H9 (cell line): ENCODE results near the gene SYT2. TPM values are rescaled to one million over a fixed set of nuclear protein-coding genes. Genes with fewer than 3 reads are reported as not detected.

ENCODE experiments used
- DNase-seq: peaks from one replicate; pipeline ENCODE4 v3.0.0-alpha.2; 2017
- H2AFZ ChIP-seq: one replicate; pipeline ENCODE4 v1.6.1; 2013; ENCODE audit warnings: mild to moderate bottlenecking, low read length, control low read depth, moderate library complexity
- H2AK5ac ChIP-seq: 2 replicates; pipeline ENCODE4 v1.6.1; 2013; ENCODE audit warnings: low read length, control low read depth, mixed read lengths; ENCODE audit not compliant: insufficient read length
- H2BK120ac ChIP-seq: one replicate; pipeline ENCODE4 v1.6.1; 2013; ENCODE audit warnings: low read depth, mild to moderate bottlenecking, low read length, control low read depth, inconsistent platforms; ENCODE audit not compliant: poor library complexity, severe bottlenecking
- H2BK12ac ChIP-seq: 2 replicates; pipeline ENCODE4 v1.6.1; 2013; ENCODE audit warnings: low read length, control low read depth, mixed read lengths, low read depth; ENCODE audit not compliant: insufficient read length
- H2BK15ac ChIP-seq: 2 replicates; pipeline ENCODE4 v1.6.1; 2013; ENCODE audit warnings: low read depth, low read length, control low read depth
- H2BK20ac ChIP-seq: one replicate; pipeline ENCODE4 v1.6.1; 2013; ENCODE audit warnings: low read depth, mild to moderate bottlenecking, low read length, control low read depth, inconsistent platforms; ENCODE audit not compliant: poor library complexity, severe bottlenecking
- H2BK5ac ChIP-seq: 2 replicates; pipeline ENCODE4 v1.6.1; 2013; ENCODE audit warnings: low read length, control low read depth, mixed read lengths; ENCODE audit not compliant: insufficient read length
- H3K14ac ChIP-seq: 2 replicates; pipeline ENCODE4 v1.6.1; 2013; ENCODE audit warnings: low read length, control low read depth; ENCODE audit not compliant: insufficient read depth
- H3K18ac ChIP-seq: 2 replicates; pipeline ENCODE4 v1.6.1; 2013; ENCODE audit warnings: low read depth, mild to moderate bottlenecking, mixed read lengths, low read length, control low read depth; ENCODE audit not compliant: insufficient read length
- H3K23ac ChIP-seq: 2 replicates; pipeline ENCODE4 v1.6.1; 2013; ENCODE audit warnings: low read length, control low read depth, mixed read lengths, low read depth; ENCODE audit not compliant: insufficient read length
- H3K23me2 ChIP-seq: 2 replicates; pipeline ENCODE4 v1.6.1; 2013; ENCODE audit warnings: low read depth, mild to moderate bottlenecking, mixed read lengths, low read length, control low read depth; ENCODE audit not compliant: insufficient read length, poor library complexity, severe bottlenecking
- H3K27ac ChIP-seq: 2 replicates; pipeline ENCODE4 v1.5.1; 2013; ENCODE audit warnings: low read length, control low read depth, mixed read lengths, low read depth; ENCODE audit not compliant: insufficient read length
- H3K27me3 ChIP-seq: 2 replicates; pipeline ENCODE4 v1.6.1; 2013; ENCODE audit warnings: low read length, control low read depth, inconsistent platforms; ENCODE audit not compliant: insufficient read depth
- H3K4ac ChIP-seq: 2 replicates; pipeline ENCODE4 v1.6.1; 2013; ENCODE audit warnings: low read depth, mild to moderate bottlenecking, control low read depth, inconsistent platforms, low read length, moderate library complexity
- H3K4me1 ChIP-seq: 2 replicates; pipeline ENCODE4 v1.6.1; 2013; ENCODE audit warnings: low read length, control low read depth, inconsistent platforms; ENCODE audit not compliant: insufficient read depth
- H3K4me2 ChIP-seq: 2 replicates; pipeline ENCODE4 v1.6.1; 2013; ENCODE audit warnings: low read length, control low read depth, mixed read lengths; ENCODE audit not compliant: insufficient read length, insufficient read depth
- H3K56ac ChIP-seq: 2 replicates; pipeline ENCODE4 v1.6.1; 2013; ENCODE audit warnings: low read depth, mild to moderate bottlenecking, mixed read lengths, low read length, control low read depth; ENCODE audit not compliant: insufficient read length
- H3K79me1 ChIP-seq: 2 replicates; pipeline ENCODE4 v1.6.1; 2013; ENCODE audit warnings: low read depth, mild to moderate bottlenecking, moderate library complexity, low read length, control low read depth, inconsistent platforms; ENCODE audit not compliant: insufficient read depth, poor library complexity, severe bottlenecking
- H3K79me2 ChIP-seq: 2 replicates; pipeline ENCODE4 v1.6.1; 2013; ENCODE audit warnings: low read length, control low read depth, inconsistent platforms; ENCODE audit not compliant: insufficient read depth
- H3K9ac ChIP-seq: 2 replicates; pipeline ENCODE4 v1.6.1; 2013; ENCODE audit warnings: low read length, control low read depth, mixed read lengths; ENCODE audit not compliant: insufficient read length; ENCODE audit errors: extremely low read depth
- H3K9me3 ChIP-seq: one replicate; pipeline ENCODE4 v1.6.1; 2013; ENCODE audit warnings: low read depth, low read length, inconsistent platforms; ENCODE audit not compliant: control insufficient read depth
- H3T11ph ChIP-seq: one replicate; pipeline ENCODE4 v1.6.1; 2013; ENCODE audit warnings: mild to moderate bottlenecking, low read length, control low read depth, inconsistent platforms
- H4K20me1 ChIP-seq: one replicate; pipeline ENCODE4 v1.6.1; 2013; ENCODE audit not compliant: control insufficient read depth, insufficient read length, insufficient read depth
- H4K5ac ChIP-seq: 2 replicates; pipeline ENCODE4 v1.6.1; 2013; ENCODE audit warnings: low read depth, mild to moderate bottlenecking, mixed read lengths, low read length, control low read depth; ENCODE audit not compliant: insufficient read length
- H4K8ac ChIP-seq: replicated peaks from 2 replicates; pipeline ENCODE4 v1.6.1; 2013; ENCODE audit warnings: low read length, control low read depth, mixed read lengths, low read depth; ENCODE audit not compliant: insufficient read length
- H4K91ac ChIP-seq: 2 replicates; pipeline ENCODE4 v1.6.1; 2013; ENCODE audit warnings: low read depth, mild to moderate bottlenecking, moderate library complexity, mixed read lengths, low read length, control low read depth; ENCODE audit not compliant: insufficient read length
- H3K27ac Mint-ChIP-seq, 3 experiments: 2 replicates in 2 of 3; 3 replicates in 1 of 3; pipeline ENCODE4 v1.8.0; 2020 to 2021; ENCODE audit warnings: mixed read lengths in 3 of 3, mild to moderate bottlenecking in 1 of 3, moderate library complexity in 1 of 3
- H3K27me3 Mint-ChIP-seq: 2 replicates; pipeline ENCODE4 v1.8.0; 2021; ENCODE audit warnings: low read depth, mild to moderate bottlenecking, moderate library complexity, mixed read lengths
- H3K36me3 Mint-ChIP-seq, 3 experiments: 2 replicates in 2 of 3; 3 replicates in 1 of 3; pipeline ENCODE4 v1.8.0; 2020 to 2021; ENCODE audit warnings: low read depth in 3 of 3, mixed read lengths in 3 of 3; ENCODE audit not compliant: insufficient read depth in 1 of 3
- H3K4me1 Mint-ChIP-seq, 2 experiments: 2 replicates each; pipeline ENCODE4 v1.8.0; 2020; ENCODE audit warnings: mixed read lengths in 2 of 2
- H3K4me3 Mint-ChIP-seq, 2 experiments: 2 replicates in 1 of 2; 3 replicates in 1 of 2; pipeline ENCODE4 v1.8.0; 2020 to 2021; ENCODE audit warnings: mild to moderate bottlenecking in 2 of 2, mixed read lengths in 2 of 2, moderate library complexity in 1 of 2
- H3K9me3 Mint-ChIP-seq, 2 experiments: 2 replicates in 1 of 2; 3 replicates in 1 of 2; pipeline ENCODE4 v1.8.0; 2020; ENCODE audit warnings: mild to moderate bottlenecking in 2 of 2, mixed read lengths in 2 of 2, moderate library complexity in 1 of 2
- WGBS: extraction: QIAGEN DNeasy Blood & Tissue Kit; methylation state at CpG from one replicate; pipeline ENCODE4 v1.1.7; 2013; ENCODE audit warnings: missing lambda C conversion rate, low lambda C conversion rate, mixed read lengths; ENCODE audit not compliant: insufficient read length; ENCODE audit errors: extremely low coverage; 5-methylcytosine and 5-hydroxymethylcytosine counted together
- total RNA-seq: library from RNA; stranded (reverse); gene quantifications from 2 replicates; pipeline ENCODE4 v1.2.1, GENCODE V29; 2021
- TF ChIP-seq, protein P1 (sequence below): fragments of 200-600 bp; sonication (generic); conservative IDR thresholded peaks from 3 replicates; pipeline ENCODE4 v1.8.0; 2021; ENCODE audit warnings: antibody characterized with exemption, mild to moderate bottlenecking

The SYT2 gene
- total RNA-seq, 1 experiment from 2014 or later: 3.3 TPM

DNA sequence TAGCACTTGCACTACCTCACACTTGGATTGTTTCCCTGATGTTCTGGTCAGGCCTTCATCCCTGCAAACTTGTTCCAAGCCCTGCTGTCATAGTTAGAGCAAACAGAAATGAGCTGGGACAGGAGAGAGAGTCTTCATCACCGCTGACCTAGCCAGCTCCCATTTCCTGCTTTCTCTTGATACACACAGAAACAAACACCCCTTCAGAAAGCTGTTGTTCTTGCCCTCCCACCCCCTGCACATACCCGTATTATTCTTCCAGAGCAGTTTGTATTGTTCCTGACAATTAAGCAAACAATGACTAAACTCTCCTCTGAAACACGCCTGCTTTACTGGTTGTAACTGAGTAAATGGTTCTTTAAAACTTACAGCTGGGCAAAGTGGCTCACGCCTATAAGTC lies 2.9 kb upstream of the SYT2 start:
- H3K27ac ChIP-seq: no peak overlapping the region
- Mint-ChIP-seq H3K4me3 (no peak overlapping the region; a peak in 1 of 5 replicates), H3K36me3 (no peaks in the 10 kb centered on the region), H3K27ac (no peak overlapping the region; a peak in 2 of 7 replicates), H3K27me3 (peaks cover 50% of the 10 kb centered on the region), H3K4me1 (peaks cover 40 to 49% of the 10 kb centered on the region in 2 experiments), H3K9me3 (no peaks in the 10 kb centered on the region)
- no peak overlapping the region for H3K9ac ChIP-seq
- H3T11ph ChIP-seq: no peak overlapping the region
- no peak overlapping the region for H2AFZ ChIP-seq
- no peak overlapping the region for H3K14ac ChIP-seq
- no peak overlapping the region for H2BK15ac ChIP-seq
- H3K23ac ChIP-seq: no peak overlapping the region
- H2BK120ac ChIP-seq: no peak overlapping the region
- no peak overlapping the region for H3K4ac ChIP-seq
- H2BK12ac ChIP-seq: no peak overlapping the region
- H4K8ac ChIP-seq: no peak overlapping the region
- WGBS: no CpG with 5 or more reads among the region's 4 CpGs
- peak; percentile 20 for DNase-seq
- H4K20me1 ChIP-seq: no peaks in the 10 kb centered on the region
- no peak overlapping the region for H4K91ac ChIP-seq
- no peak overlapping the region for H2BK20ac ChIP-seq
- no peak overlapping the region for H3K56ac ChIP-seq
- no peak overlapping the region for H4K5ac ChIP-seq
- no peak overlapping the region for H2BK5ac ChIP-seq
- H3K4me2 ChIP-seq: no peak overlapping the region
- no peak overlapping the region for H3K18ac ChIP-seq
- TF ChIP-seq, protein P1, sequence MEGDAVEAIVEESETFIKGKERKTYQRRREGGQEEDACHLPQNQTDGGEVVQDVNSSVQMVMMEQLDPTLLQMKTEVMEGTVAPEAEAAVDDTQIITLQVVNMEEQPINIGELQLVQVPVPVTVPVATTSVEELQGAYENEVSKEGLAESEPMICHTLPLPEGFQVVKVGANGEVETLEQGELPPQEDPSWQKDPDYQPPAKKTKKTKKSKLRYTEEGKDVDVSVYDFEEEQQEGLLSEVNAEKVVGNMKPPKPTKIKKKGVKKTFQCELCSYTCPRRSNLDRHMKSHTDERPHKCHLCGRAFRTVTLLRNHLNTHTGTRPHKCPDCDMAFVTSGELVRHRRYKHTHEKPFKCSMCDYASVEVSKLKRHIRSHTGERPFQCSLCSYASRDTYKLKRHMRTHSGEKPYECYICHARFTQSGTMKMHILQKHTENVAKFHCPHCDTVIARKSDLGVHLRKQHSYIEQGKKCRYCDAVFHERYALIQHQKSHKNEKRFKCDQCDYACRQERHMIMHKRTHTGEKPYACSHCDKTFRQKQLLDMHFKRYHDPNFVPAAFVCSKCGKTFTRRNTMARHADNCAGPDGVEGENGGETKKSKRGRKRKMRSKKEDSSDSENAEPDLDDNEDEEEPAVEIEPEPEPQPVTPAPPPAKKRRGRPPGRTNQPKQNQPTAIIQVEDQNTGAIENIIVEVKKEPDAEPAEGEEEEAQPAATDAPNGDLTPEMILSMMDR: no peak
- H3K27me3 ChIP-seq: no peaks in the 10 kb centered on the region; the same call in 1 of the 2 replicates
- peaks cover 12% of the 10 kb centered on the region for H3K4me1 ChIP-seq
- H3K9me3 ChIP-seq: no peaks in the 10 kb centered on the region
- H3K23me2 ChIP-seq: peaks cover 12% of the 10 kb centered on the region
- no peaks in the 10 kb centered on the region for H3K79me2 ChIP-seq
- no peak overlapping the region for H2AK5ac ChIP-seq
- H3K79me1 ChIP-seq: no peaks in the 10 kb centered on the region
